SJSA1 (cell line): Measurements from ENCODE around the gene CENPP. TPM values are rescaled to one million over a fixed set of nuclear protein-coding genes. Genes with fewer than 3 reads are reported as not detected.
A peak's percentile ranks its signal among the peaks of the same experiment; 100 is the strongest.

Experiments used
- DNase-seq, 2 experiments: peaks; one replicate each; pipeline ENCODE4 v3.0.0-alpha.2; 2015 to 2020; ENCODE audit warnings: low spot score in 2 of 2, low read depth in 1 of 2
- H3K27ac ChIP-seq: fragments of 250-450 bp; sonication (Bioruptor Pico); 2 replicates; pipeline ENCODE4 v1.5.1; 2020; ENCODE audit warnings: mild to moderate bottlenecking, moderate library complexity
- H3K27me3 ChIP-seq: fragments of 250-450 bp; sonication (Bioruptor Pico); replicated peaks from 2 replicates; pipeline ENCODE4 v1.5.1; 2020; ENCODE audit warnings: mild to moderate bottlenecking, moderate library complexity
- H3K36me3 ChIP-seq: fragments of 250-450 bp; sonication (Bioruptor Pico); 2 replicates; pipeline ENCODE4 v1.5.1; 2020; ENCODE audit warnings: mild to moderate bottlenecking
- H3K4me1 ChIP-seq: fragments of 250-450 bp; sonication (Bioruptor Pico); replicated peaks from 2 replicates; pipeline ENCODE4 v1.6.1; 2021; ENCODE audit warnings: mild to moderate bottlenecking
- H3K4me3 ChIP-seq: fragments of 250-450 bp; sonication (Bioruptor Pico); 2 replicates; pipeline ENCODE4 v1.5.1; 2020; ENCODE audit warnings: mild to moderate bottlenecking
- H3K9me3 ChIP-seq: fragments of 250-450 bp; sonication (Bioruptor Pico); replicated peaks from 2 replicates; pipeline ENCODE4 v1.5.1; 2020; ENCODE audit warnings: mild to moderate bottlenecking
- total RNA-seq: library from RNA; depleted of rRNA; stranded (reverse); fragments of >200 nt; shearing (Covaris generic); gene quantifications from 2 replicates; pipeline ENCODE4 v1.2.3, GENCODE V29; 2014

The CENPP gene
- total RNA-seq, 1 experiment from 2014 or later: 11.0 TPM

DNA sequence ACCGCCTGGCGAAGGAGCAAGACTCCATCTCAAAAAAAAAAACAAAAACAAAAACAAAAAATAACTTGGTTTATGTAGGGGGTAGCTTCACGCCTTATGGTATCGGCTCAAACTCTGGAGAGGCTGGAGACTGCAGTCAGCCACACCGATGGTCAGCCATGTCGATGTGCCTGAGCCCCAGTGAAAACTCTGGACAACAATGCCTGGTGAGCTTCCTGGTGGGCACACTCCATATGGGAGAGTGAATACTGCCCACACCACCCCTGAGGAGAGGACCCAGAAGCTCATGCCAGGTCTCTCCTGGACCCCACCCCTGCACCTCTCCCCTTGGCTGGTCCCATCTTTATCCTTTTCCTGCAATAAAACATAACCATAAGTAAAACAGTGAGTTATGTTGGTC lies 324.5 kb downstream of the CENPP start:
- Histone ChIP-seq H3K36me3 (peaks cover 75% of the 10 kb centered on the region), H3K4me3 (no peak overlapping the region), H3K27me3 (no peaks in the 10 kb centered on the region; the same call in 1 of the 2 replicates), H3K27ac (no peak overlapping the region), H3K9me3 (no peaks in the 10 kb centered on the region), H3K4me1 (peaks cover 27% of the 10 kb centered on the region)
- DNase-seq: no peak

GRCh38 chr9:92650839-92651621 lies 325.3 kb downstream of the CENPP start:
- Histone ChIP-seq H3K36me3 (peaks cover 75% of the 10 kb centered on the region), H3K4me3 (no peak overlapping the region), H3K27me3 (no peaks in the 10 kb centered on the region), H3K4me1 (peaks cover 27% of the 10 kb centered on the region), H3K9me3 (no peaks in the 10 kb centered on the region), H3K27ac (no peak overlapping the region)
- DNase-seq: peak in 1 of 2 experiments; percentile 11

- Histone ChIP-seq H3K4me1 (peaks cover 27% of the 10 kb centered on the region), H3K4me3 (no peak overlapping the region), H3K9me3 (no peaks in the 10 kb centered on the region), H3K36me3 (peaks cover 68% of the 10 kb centered on the region), H3K27ac (no peak overlapping the region; the same call in 1 of the 2 replicates), H3K27me3 (no peaks in the 10 kb centered on the region)
- no peak for DNase-seq
These were observed 326.7 kb downstream of the CENPP start for GRCh38 chr9:92652461-92652860.

GRCh38 chr9:92654481-92655301 lies 328.9 kb downstream of the CENPP start:
- H3K36me3 ChIP-seq: peaks cover 55% of the 10 kb centered on the region
- H3K27ac ChIP-seq: peak overlapping the region; percentile 80
- no peaks in the 10 kb centered on the region for H3K27me3 ChIP-seq
- H3K4me3 ChIP-seq: no peak overlapping the region
- H3K9me3 ChIP-seq: no peaks in the 10 kb centered on the region
- peak in 1 of 2 experiments; percentile 10 for DNase-seq
- H3K4me1 ChIP-seq: peaks cover 33% of the 10 kb centered on the region

DNA sequence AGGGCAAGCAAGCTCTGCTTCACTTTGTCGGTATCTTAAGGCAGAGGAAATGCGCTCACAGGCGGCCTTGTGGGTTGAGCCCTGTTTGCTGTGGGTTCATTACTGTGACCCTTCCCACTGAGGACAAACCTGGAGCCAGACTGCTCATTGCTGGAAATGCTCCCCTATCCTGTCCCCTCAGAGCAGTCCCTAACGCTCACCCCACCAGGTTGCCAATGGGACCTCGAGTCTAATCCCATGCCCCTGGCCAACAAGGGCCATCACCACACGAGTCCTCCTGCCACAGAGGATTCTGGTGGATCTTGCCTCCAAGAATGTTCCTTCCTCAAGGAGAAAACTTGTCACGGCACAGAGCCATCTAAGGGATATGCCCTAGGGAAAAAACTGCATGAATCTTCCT lies 329.6 kb downstream of the CENPP start:
- Histone ChIP-seq H3K27ac (no peak overlapping the region), H3K4me1 (peaks cover 33% of the 10 kb centered on the region), H3K36me3 (peaks cover 55% of the 10 kb centered on the region), H3K27me3 (no peaks in the 10 kb centered on the region), H3K9me3 (no peaks in the 10 kb centered on the region), H3K4me3 (no peak overlapping the region)
- no peak for DNase-seq

DNA sequence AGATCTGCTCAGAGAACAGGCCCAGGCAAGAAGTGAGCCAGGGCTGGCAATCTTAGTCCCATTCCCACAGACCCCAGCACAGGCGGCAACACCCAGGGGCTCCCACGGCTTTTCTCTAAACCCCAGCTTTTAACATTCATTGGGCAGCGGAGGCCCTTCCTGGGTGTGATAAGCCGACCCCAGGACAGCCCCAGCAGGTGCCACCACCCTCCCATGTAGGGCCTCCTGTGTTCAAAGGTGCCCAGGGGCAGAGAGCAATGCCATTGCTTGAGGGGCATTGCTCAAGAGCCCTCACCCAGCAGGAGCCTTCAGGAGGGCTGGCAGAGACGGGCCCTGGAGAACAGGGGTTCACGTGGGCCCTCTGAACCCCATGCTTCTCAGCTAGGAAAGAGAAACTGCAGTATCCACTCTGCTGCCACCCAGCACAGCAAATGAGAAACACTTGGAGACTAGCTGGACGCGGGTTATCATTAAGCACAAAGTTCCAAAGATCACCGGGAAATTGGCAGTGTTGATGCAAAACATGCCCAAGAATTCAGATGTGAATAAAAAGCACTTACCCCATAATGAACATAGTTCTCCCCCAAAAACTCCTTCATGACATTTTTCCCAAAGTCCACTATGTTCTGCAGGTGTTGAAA lies 330.3 kb downstream of the CENPP start:
- no peaks in the 10 kb centered on the region for H3K27me3 ChIP-seq
- H3K9me3 ChIP-seq: no peaks in the 10 kb centered on the region
- no peak overlapping the region for H3K4me3 ChIP-seq
- H3K36me3 ChIP-seq: peaks cover 51% of the 10 kb centered on the region
- no peak overlapping the region for H3K27ac ChIP-seq
- DNase-seq: no peak
- peaks cover 33% of the 10 kb centered on the region for H3K4me1 ChIP-seq

GRCh38 chr9:92656537-92656925 lies 330.8 kb downstream of the CENPP start:
- Histone ChIP-seq H3K36me3 (peaks cover 50% of the 10 kb centered on the region), H3K27me3 (no peaks in the 10 kb centered on the region), H3K9me3 (no peaks in the 10 kb centered on the region), H3K27ac (no peak overlapping the region), H3K4me3 (no peak overlapping the region), H3K4me1 (peaks cover 33% of the 10 kb centered on the region)
- DNase-seq: no peak

DNA sequence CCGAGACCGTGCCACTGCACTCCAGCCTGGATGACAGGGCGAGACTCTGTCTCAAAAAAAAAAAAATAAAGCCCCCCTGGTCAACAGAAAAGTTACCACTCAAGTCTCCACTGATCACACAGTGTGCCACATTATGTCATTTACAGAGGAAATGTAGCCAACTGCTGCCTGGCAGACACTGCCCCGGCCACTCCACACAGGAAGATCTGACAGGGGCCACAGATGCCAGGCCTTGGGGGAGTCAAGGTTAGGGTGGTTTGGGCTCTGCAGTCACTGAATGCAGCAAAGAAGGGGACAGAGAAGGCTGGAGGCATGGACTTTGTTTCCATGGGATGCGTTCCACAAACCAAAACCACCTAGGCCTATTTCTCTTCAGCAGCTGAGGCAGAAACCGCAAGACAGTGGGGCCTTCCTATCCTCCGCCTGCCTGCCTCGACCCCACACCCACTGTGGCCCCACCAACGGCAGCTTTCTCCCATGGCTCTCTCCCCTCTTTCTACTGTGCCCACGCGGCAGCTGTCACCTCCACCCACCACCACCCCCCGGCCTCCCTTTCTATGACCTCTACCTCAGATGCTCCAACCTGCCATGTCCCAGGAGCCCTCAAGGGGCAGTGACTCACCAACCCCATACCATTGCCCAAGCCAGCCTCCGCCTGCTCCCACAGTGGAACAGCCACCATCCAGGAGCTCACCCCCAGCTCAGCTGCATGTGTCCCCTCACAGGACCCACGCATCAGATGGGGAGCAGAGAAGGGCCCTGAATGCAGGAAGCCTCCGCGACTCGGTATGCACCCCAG lies 331.7 kb downstream of the CENPP start:
- H3K27me3 ChIP-seq: no peaks in the 10 kb centered on the region
- no peak overlapping the region for H3K4me3 ChIP-seq
- peaks cover 43% of the 10 kb centered on the region for H3K36me3 ChIP-seq
- no peaks in the 10 kb centered on the region for H3K9me3 ChIP-seq
- peaks cover 33% of the 10 kb centered on the region for H3K4me1 ChIP-seq
- no peak for DNase-seq
- no peak overlapping the region for H3K27ac ChIP-seq

GRCh38 chr9:92658176-92658575 lies 332.4 kb downstream of the CENPP start:
- H3K27ac ChIP-seq: no peak overlapping the region
- no peak for DNase-seq
- H3K27me3 ChIP-seq: no peaks in the 10 kb centered on the region
- H3K36me3 ChIP-seq: peaks cover 43% of the 10 kb centered on the region
- no peaks in the 10 kb centered on the region for H3K9me3 ChIP-seq
- peaks cover 27% of the 10 kb centered on the region for H3K4me1 ChIP-seq
- no peak overlapping the region for H3K4me3 ChIP-seq

- H3K4me1 ChIP-seq: peaks cover 23% of the 10 kb centered on the region
- H3K27me3 ChIP-seq: no peaks in the 10 kb centered on the region
- DNase-seq: no peak
- no peak overlapping the region for H3K27ac ChIP-seq
- H3K9me3 ChIP-seq: no peaks in the 10 kb centered on the region
- peaks cover 40% of the 10 kb centered on the region for H3K36me3 ChIP-seq
- H3K4me3 ChIP-seq: no peak overlapping the region
These were observed 332.9 kb downstream of the CENPP start for GRCh38 chr9:92658611-92659010.

GRCh38 chr9:92659601-92660000 lies 333.8 kb downstream of the CENPP start:
- Histone ChIP-seq H3K4me1 (peaks cover 13% of the 10 kb centered on the region), H3K36me3 (peaks cover 36% of the 10 kb centered on the region), H3K9me3 (no peaks in the 10 kb centered on the region), H3K4me3 (no peak overlapping the region), H3K27me3 (no peaks in the 10 kb centered on the region), H3K27ac (no peak overlapping the region)
- DNase-seq: no peak

DNA sequence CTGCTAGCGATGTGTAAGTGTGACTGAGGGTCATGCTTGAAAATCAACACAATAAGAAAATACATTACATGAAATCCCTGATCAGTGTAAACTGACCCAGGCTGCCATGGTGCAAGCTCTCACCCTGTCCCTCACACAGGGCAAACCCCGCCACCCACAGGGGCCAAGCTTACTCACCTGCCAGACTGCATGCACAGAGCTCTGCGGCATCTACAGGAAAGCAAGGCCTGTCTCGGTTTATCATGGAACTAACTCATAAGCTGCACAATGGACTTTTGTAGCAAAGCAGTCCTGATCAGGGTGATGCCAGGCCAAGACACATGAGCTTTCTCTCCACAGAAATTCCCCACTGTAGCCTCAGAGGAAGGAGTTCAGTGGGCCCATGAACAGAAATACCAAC lies 334.5 kb downstream of the CENPP start:
- Histone ChIP-seq H3K27me3 (no peaks in the 10 kb centered on the region), H3K9me3 (no peaks in the 10 kb centered on the region), H3K4me1 (peaks cover 6% of the 10 kb centered on the region), H3K4me3 (no peak overlapping the region), H3K36me3 (peaks cover 35% of the 10 kb centered on the region), H3K27ac (no peak overlapping the region)
- no peak for DNase-seq

- no peaks in the 10 kb centered on the region for H3K27me3 ChIP-seq
- no peak for DNase-seq
- H3K36me3 ChIP-seq: peaks cover 26% of the 10 kb centered on the region
- H3K27ac ChIP-seq: no peak overlapping the region
- no peak overlapping the region for H3K4me3 ChIP-seq
- H3K9me3 ChIP-seq: no peaks in the 10 kb centered on the region
- H3K4me1 ChIP-seq: peaks cover 6% of the 10 kb centered on the region
These were observed 335.4 kb downstream of the CENPP start for GRCh38 chr9:92661127-92661526.
